Right atrium auricular region (tissue), 2 donors: Measurements from ENCODE around the gene GTF2H3. TPM values are rescaled to one million over a fixed set of nuclear protein-coding genes. Genes with fewer than 3 reads are reported as not detected.

Source experiments
- DNase-seq: peaks from one replicate; pipeline ENCODE4 v3.0.0-alpha.2; 2019; ENCODE audit warnings: low spot score
- H3K27ac ChIP-seq, 2 donors: fragments of 200-600 bp; sonication (generic); 1 replicate in 1 of 2; 2 replicates in 1 of 2; pipeline ENCODE4 v1.5.1; 2016 to 2019
- H3K27me3 ChIP-seq, 2 donors: fragments of 200-600 bp; sonication (generic); one replicate each; pipeline versions ENCODE4 v1.5.1 to v1.6.0; 2017 to 2019
- H3K36me3 ChIP-seq: fragments of 200-600 bp; sonication (generic); one replicate; pipeline ENCODE4 v1.5.1; 2016
- H3K4me1 ChIP-seq, 2 donors: fragments of 200-600 bp; sonication (generic); one replicate each; pipeline versions ENCODE4 v1.5.1 to v1.6.0; 2017 to 2019
- H3K4me3 ChIP-seq, 2 donors: fragments of 200-600 bp; sonication (generic); 1 replicate in 1 of 2; 2 replicates in 1 of 2; pipeline ENCODE4 v1.5.1; 2017 to 2019; ENCODE audit warnings: mild to moderate bottlenecking in 1 of 2, moderate library complexity in 1 of 2
- H3K9me3 ChIP-seq, 2 donors: fragments of 200-600 bp; sonication (generic); one replicate each; pipeline ENCODE4 v1.5.1; 2019
- total RNA-seq, 2 donors: library from RNA; depleted of rRNA; stranded (reverse); fragments of >200 nt; gene quantifications; one replicate each; pipeline ENCODE4 v1.1.0, GENCODE V29; 2016
- TF ChIP-seq, protein P1 (sequence below), 2 donors: fragments of 200-600 bp; sonication (generic); IDR thresholded peaks; one replicate each; pipeline ENCODE4 v1.5.1; 2019; ENCODE audit warnings: antibody characterized with exemption in 2 of 2

Gene GTF2H3
- total RNA-seq, 2 donors from 2014 or later: 7.6 to 8.4 TPM

DNA sequence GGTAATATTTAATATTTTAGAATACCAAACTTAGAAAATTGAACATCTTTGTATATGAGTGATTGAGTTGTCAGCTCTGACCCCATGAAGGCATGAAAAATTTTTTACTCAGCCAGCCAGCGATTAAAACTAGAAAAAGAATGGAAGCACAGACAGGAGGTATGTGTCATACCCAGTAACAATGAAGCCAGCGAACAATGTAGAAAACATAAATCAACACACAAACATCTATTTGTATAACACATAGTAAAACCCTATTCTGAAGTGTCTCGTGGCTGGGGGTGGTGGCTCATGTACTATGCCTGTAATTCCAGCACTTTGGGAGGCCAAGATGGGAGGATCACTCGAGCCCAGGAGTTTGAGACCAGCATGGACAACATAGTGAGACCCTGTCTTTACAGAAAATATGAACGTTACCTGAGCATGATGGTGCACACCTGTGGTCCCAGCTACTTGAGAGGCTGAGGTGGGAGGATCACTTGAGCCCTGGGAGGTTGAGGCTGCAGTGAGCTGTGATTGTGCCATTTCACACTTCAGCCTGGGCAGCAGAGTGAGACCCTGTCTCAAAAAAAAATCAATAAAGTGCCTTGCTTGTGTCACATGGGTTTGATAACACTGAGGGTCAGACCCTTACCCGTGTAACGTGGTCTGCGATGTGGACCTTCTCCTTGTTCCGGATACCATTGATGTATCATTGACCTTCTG is 43.1 kb downstream of the GTF2H3 start:
- no peak overlapping the region for H3K4me3 ChIP-seq
- no peaks in the 10 kb centered on the region for H3K9me3 ChIP-seq
- no peak for DNase-seq
- H3K36me3 ChIP-seq: peaks cover 16% of the 10 kb centered on the region
- TF ChIP-seq, protein P1, sequence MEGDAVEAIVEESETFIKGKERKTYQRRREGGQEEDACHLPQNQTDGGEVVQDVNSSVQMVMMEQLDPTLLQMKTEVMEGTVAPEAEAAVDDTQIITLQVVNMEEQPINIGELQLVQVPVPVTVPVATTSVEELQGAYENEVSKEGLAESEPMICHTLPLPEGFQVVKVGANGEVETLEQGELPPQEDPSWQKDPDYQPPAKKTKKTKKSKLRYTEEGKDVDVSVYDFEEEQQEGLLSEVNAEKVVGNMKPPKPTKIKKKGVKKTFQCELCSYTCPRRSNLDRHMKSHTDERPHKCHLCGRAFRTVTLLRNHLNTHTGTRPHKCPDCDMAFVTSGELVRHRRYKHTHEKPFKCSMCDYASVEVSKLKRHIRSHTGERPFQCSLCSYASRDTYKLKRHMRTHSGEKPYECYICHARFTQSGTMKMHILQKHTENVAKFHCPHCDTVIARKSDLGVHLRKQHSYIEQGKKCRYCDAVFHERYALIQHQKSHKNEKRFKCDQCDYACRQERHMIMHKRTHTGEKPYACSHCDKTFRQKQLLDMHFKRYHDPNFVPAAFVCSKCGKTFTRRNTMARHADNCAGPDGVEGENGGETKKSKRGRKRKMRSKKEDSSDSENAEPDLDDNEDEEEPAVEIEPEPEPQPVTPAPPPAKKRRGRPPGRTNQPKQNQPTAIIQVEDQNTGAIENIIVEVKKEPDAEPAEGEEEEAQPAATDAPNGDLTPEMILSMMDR (IDR thresholded peaks at IDR 0.05): no peak
- H3K27ac ChIP-seq: no peak overlapping the region
- H3K27me3 ChIP-seq: no peaks in the 10 kb centered on the region
- peaks cover 0 to 3% of the 10 kb centered on the region in 2 donors for H3K4me1 ChIP-seq

DNA sequence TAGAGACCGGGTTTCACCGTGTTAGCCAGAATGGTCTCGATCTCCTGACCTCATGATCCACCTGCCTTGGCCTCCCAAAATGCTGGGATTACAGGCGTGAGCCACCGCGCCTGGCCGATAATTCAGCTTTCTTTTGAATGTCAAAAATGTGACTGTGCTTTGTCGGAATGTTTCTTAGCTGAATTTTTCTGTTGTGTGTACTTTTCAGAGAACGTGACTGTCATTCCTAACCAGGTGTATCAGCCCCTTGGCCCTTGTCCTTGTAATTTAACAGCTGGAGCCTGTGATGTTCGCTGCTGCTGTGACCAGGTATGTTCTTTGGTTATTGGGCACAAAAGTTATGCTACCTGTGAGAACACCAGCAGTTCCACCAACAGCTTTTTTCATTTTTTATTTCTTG is 45.4 kb downstream of the GTF2H3 start:
- Histone ChIP-seq H3K4me1 (no peaks in the 10 kb centered on the region), H3K4me3 (no peak overlapping the region), H3K36me3 (peaks cover 16% of the 10 kb centered on the region), H3K27ac (no peak overlapping the region), H3K27me3 (no peaks in the 10 kb centered on the region), H3K9me3 (no peaks in the 10 kb centered on the region)
- no peak for DNase-seq
- TF ChIP-seq, protein P1 (IDR thresholded peaks at IDR 0.05): no peak

DNA sequence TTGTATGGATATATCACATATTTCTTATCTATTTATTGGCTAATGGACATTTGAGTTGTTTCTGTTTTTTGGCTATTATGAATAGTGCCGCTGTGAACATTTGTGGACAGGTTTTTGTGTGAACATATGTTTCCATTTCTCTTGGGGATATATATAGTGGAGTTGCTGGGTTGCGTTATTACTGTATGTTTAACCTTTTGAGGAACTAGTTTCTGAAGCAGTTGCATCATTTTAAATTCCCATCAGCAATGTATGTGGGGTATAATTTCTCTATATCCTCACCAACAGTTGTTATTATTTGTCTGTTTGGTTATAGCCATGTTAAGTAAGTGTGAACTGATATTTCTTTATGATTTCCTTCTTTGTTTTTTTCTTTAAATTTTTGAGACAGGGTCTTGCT is 48.0 kb downstream of the GTF2H3 start:
- TF ChIP-seq, protein P1 (IDR thresholded peaks at IDR 0.05): no peak
- no peak for DNase-seq
- Histone ChIP-seq H3K4me3 (no peak overlapping the region), H3K4me1 (no peaks in the 10 kb centered on the region), H3K36me3 (peaks cover 12% of the 10 kb centered on the region), H3K9me3 (no peaks in the 10 kb centered on the region), H3K27me3 (no peaks in the 10 kb centered on the region), H3K27ac (no peak overlapping the region)

DNA sequence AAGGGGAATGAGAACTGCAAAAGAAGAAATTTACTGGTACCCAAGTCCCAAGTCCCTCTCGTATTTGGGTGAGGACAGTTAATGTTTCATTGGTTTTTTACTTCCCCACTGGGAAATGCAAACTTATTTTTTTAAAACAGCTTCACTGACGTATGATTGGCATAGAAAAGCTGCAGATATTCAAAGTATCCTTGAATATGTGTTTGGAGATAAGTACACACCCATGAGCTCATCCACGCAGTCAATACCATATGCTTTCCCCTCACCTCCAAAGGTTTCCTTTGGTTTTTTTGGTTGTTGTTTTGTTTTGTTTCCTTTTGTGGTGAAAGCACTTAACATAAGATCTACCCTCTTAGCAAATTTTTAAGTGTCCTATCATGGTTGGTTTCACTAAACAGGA is 50.3 kb downstream of the GTF2H3 start:
- no peak overlapping the region for H3K4me3 ChIP-seq
- H3K27me3 ChIP-seq: no peaks in the 10 kb centered on the region
- TF ChIP-seq, protein P1 (IDR thresholded peaks at IDR 0.05): no peak
- H3K4me1 ChIP-seq: no peaks in the 10 kb centered on the region
- H3K36me3 ChIP-seq: peaks cover 15% of the 10 kb centered on the region
- no peaks in the 10 kb centered on the region for H3K9me3 ChIP-seq
- H3K27ac ChIP-seq: no peak overlapping the region
- no peak for DNase-seq

DNA sequence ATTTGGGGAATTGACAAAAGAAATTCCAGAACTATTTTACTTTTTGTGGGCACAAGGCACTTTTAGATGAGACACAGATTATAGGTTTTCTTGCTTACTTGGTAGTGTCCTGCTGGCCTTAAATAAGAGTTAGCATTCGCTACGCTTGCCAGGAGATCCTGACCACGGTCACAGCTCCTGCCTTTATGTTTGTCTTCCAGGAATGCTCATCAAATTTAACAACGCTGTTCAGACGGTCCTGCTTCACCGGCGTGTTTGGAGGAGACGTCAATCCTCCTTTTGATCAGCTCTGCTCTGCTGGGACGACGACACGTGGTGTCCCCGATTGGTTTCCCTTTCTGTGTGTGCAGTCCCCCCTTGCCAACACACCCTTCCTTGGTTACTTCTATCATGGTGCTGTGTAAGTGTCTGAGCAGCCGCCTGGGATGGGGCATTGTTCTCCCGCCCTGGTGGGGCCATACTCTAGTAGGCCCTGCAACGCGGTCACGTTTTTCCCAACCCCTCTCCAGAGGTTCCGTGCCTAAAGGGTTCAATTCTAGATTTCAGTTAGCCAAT is 53.1 kb downstream of the GTF2H3 start:
- Histone ChIP-seq H3K9me3 (no peaks in the 10 kb centered on the region), H3K4me1 (no peaks in the 10 kb centered on the region), H3K36me3 (peaks cover 15% of the 10 kb centered on the region), H3K4me3 (no peak overlapping the region), H3K27ac (no peak overlapping the region), H3K27me3 (no peaks in the 10 kb centered on the region)
- DNase-seq: no peak
- TF ChIP-seq, protein P1 (IDR thresholded peaks at IDR 0.05): no peak
